ENCODE measurements around the gene NOTUM. TPM values are rescaled to one million over a fixed set of nuclear protein-coding genes. Genes with fewer than 3 reads are reported as not detected.

NOTUM gene
- total and polyA plus RNA-seq, 10 of the 15 experiments (the other 5 are each of a cell fraction or from before 2014, with no cell fraction given): 0.04 to 0.13 TPM; not detected in 8

GRCh38 chr17:82008941-82009405, 48.0 kb upstream of the NOTUM start:
- ATAC-seq (no peak), FAIRE-seq (no peak), DNase-seq (ENCODE audit: low read depth, low spot score) (no peak)
- Histone ChIP-seq H4K20me1 (ENCODE audit: control insufficient read depth, insufficient read depth) (no peaks in the 10 kb centered on the region), H3K9ac (ENCODE audit: control insufficient read depth, insufficient read depth, low read length) (no peak overlapping the region), H3K4me2 (ENCODE audit: control insufficient read depth, insufficient read depth) (no peak overlapping the region), H2AFZ (ENCODE audit: control insufficient read depth, low read depth, low read length) (no peak overlapping the region), H3K27me3 (replicated peaks in 1 of 2; ENCODE audit: control insufficient read depth in 2 of 2, insufficient read depth in 2 of 2, low read length in 1 of 2) (no peaks in the 10 kb centered on the region), H3K4me3 (no peak overlapping the region), H3K4me1 (ENCODE audit: control insufficient read depth, insufficient read depth, low read length) (no peaks in the 10 kb centered on the region), H3K36me3 (ENCODE audit: control insufficient read depth in 2 of 2, insufficient read depth in 2 of 2, low read length in 1 of 2) (no peaks in the 10 kb centered on the region), H3K27ac (ENCODE audit: control insufficient read depth, insufficient read depth) (no peak overlapping the region), H3K79me2 (ENCODE audit: control insufficient read depth, insufficient read depth, low read length) (no peaks in the 10 kb centered on the region), H3K9me3 (replicated peaks; ENCODE audit: control insufficient read depth, insufficient read depth, low read length) (no peaks in the 10 kb centered on the region)
- in situ Hi-C loops (cut with MboI): no loop called here
- ChIA-PET CTCF (no interaction called here), SMC1A (ENCODE audit: uncharacterized antibody, unreplicated experiment) (no interaction called here), RAD21 (ENCODE audit: unreplicated experiment) (interaction anchor here (0.5 kb wide), 1 partner anchor 41 kb away, joined by 3 read pairs; no protein-coding TSS in a partner anchor), POLR2A (no interaction called here)
- 89% methylated on average over 16 of the region's 28 CpGs for WGBS (ENCODE audit: insufficient coverage, insufficient replicate concordance, low lambda C conversion rate, missing lambda C conversion rate)
- intact Hi-C loops (cut with micrococcal nuclease; ENCODE audit: unreplicated experiment): no loop called here
- BruUV-seq (replicated peaks): no TSS peak
- TF ChIP-seq RFX5 (IDR thresholded peaks at IDR 0.05; ENCODE audit: low read depth, low read length): no peak
- TF ChIP-seq RBBP5 (conservative IDR thresholded peaks at IDR 0.05): no peak
- TF ChIP-seq MTA3 (IDR thresholded peaks at IDR 0.05; ENCODE audit: borderline replicate concordance, low read length): no peak
- TF ChIP-seq EED (IDR thresholded peaks at IDR 0.05; ENCODE audit: low read depth): no peak
- TF ChIP-seq LARP7 (IDR thresholded peaks at IDR 0.05): no peak
- no peak for TF ChIP-seq ASH2L (IDR thresholded peaks at IDR 0.05; ENCODE audit: borderline replicate concordance, low read depth)
- no peak for TF ChIP-seq PBX3 (IDR thresholded peaks at IDR 0.05; ENCODE audit: insufficient replicate concordance, low read depth, low read length)
- no peak for TF ChIP-seq E2F4 (IDR thresholded peaks at IDR 0.05; ENCODE audit: low read depth, low read length)
- TF ChIP-seq CEBPB (IDR thresholded peaks at IDR 0.05; ENCODE audit: borderline replicate concordance in 1 of 2, low read depth in 2 of 2, low read length in 2 of 2): no peak
- no peak for TF ChIP-seq SP1 (IDR thresholded peaks at IDR 0.05; ENCODE audit: low read depth, low read length)
- TF ChIP-seq SIN3A (IDR thresholded peaks at IDR 0.05; ENCODE audit: low read depth, low read length): no peak
- no peak for TF ChIP-seq WRNIP1 (IDR thresholded peaks at IDR 0.05; ENCODE audit: borderline replicate concordance, low read depth, low read length)
- TF ChIP-seq SREBF2 (IDR thresholded peaks at IDR 0.05; ENCODE audit: low read length): no peak
- TF ChIP-seq PAX8 (IDR thresholded peaks at IDR 0.05): no peak
- no peak for TF ChIP-seq USF2 (IDR thresholded peaks at IDR 0.05; ENCODE audit: borderline replicate concordance, low read depth, low read length)
- TF ChIP-seq SREBF1 (IDR thresholded peaks at IDR 0.05; ENCODE audit: low read length): no peak
- TF ChIP-seq KLF5 (IDR thresholded peaks at IDR 0.05; ENCODE audit: partially characterized antibody): no peak
- no peak for TF ChIP-seq PRDM15 (CRISPR knock-in tag; IDR thresholded peaks at IDR 0.05)
